Neural progenitor cell (in vitro differentiated cells): ENCODE data around the gene FHIP2A. TPM values are rescaled to one million over a fixed set of nuclear protein-coding genes. Genes with fewer than 3 reads are reported as not detected.

Experiments used
- DNase-seq: peaks from one replicate; pipeline ENCODE4 v3.0.0-alpha.2; 2016; ENCODE audit warnings: low spot score
- H2AFZ ChIP-seq: fragments of 200-600 bp; sonication (generic); replicated peaks from 2 replicates; pipeline ENCODE4 v1.6.1; 2016; ENCODE audit warnings: antibody characterized with exemption
- H3F3A ChIP-seq: fragments of 200-600 bp; sonication (generic); 2 replicates; pipeline ENCODE4 v1.6.1; 2016; ENCODE audit warnings: antibody characterized with exemption, low read depth
- H3K27ac ChIP-seq: fragments of 200-600 bp; sonication (generic); 2 replicates; pipeline ENCODE4 v1.5.1; 2016; ENCODE audit warnings: mild to moderate bottlenecking
- H3K27me3 ChIP-seq: fragments of 200-600 bp; sonication (generic); 2 replicates; pipeline ENCODE4 v1.6.1; 2016; ENCODE audit warnings: mild to moderate bottlenecking, moderate library complexity
- H3K36me3 ChIP-seq: fragments of 200-600 bp; sonication (generic); 2 replicates; pipeline ENCODE4 v1.5.1; 2016
- H3K4me1 ChIP-seq: fragments of 200-600 bp; sonication (generic); 2 replicates; pipeline ENCODE4 v1.6.1; 2016; ENCODE audit warnings: mixed run types
- H3K4me2 ChIP-seq: fragments of 200-600 bp; sonication (generic); 2 replicates; pipeline ENCODE4 v1.6.1; 2016
- H3K4me3 ChIP-seq: fragments of 200-600 bp; sonication (generic); 2 replicates; pipeline ENCODE4 v1.5.1; 2016
- H3K79me2 ChIP-seq: fragments of 200-600 bp; sonication (generic); 2 replicates; pipeline ENCODE4 v1.6.1; 2016; ENCODE audit warnings: low read depth
- H3K9ac ChIP-seq: fragments of 200-600 bp; sonication (generic); 2 replicates; pipeline ENCODE4 v1.6.1; 2016
- H3K9me3 ChIP-seq: fragments of 200-600 bp; sonication (generic); 2 replicates; pipeline ENCODE4 v1.5.1; 2016; ENCODE audit warnings: low read depth
- H4K20me1 ChIP-seq: fragments of 200-600 bp; sonication (generic); 2 replicates; pipeline ENCODE4 v1.6.1; 2016; ENCODE audit warnings: low read depth
- H3K27ac Mint-ChIP-seq: 3 replicates; pipeline ENCODE4 v1.8.0; 2021; ENCODE audit warnings: mixed read lengths
- H3K27me3 Mint-ChIP-seq: 2 replicates; pipeline ENCODE4 v1.8.0; 2022; ENCODE audit warnings: low read depth, mild to moderate bottlenecking, inconsistent platforms, moderate library complexity, mixed read lengths; ENCODE audit not compliant: insufficient read depth
- H3K36me3 Mint-ChIP-seq: 3 replicates; pipeline ENCODE4 v1.8.0; 2021; ENCODE audit warnings: mixed read lengths
- H3K4me1 Mint-ChIP-seq: 3 replicates; pipeline ENCODE4 v1.8.0; 2021; ENCODE audit warnings: mixed read lengths
- H3K4me3 Mint-ChIP-seq: 3 replicates; pipeline ENCODE4 v1.8.0; 2021; ENCODE audit warnings: mild to moderate bottlenecking, moderate library complexity, mixed read lengths
- H3K9me3 Mint-ChIP-seq: 3 replicates; pipeline ENCODE4 v1.8.0; 2020; ENCODE audit warnings: mixed read lengths
- CTCF ChIP-seq: fragments of 200-600 bp; sonication (generic); IDR thresholded peaks from 2 replicates; pipeline ENCODE4 v1.5.1; 2017; ENCODE audit warnings: antibody characterized with exemption, mild to moderate bottlenecking
- EZH2 ChIP-seq: fragments of 200-600 bp; sonication (generic); IDR thresholded peaks from 2 replicates; pipeline ENCODE4 v1.6.1; 2017; ENCODE audit warnings: antibody characterized with exemption, mild to moderate bottlenecking, moderate library complexity
- EZH2phosphoT487 ChIP-seq: fragments of 200-600 bp; sonication (generic); IDR thresholded peaks from 2 replicates; pipeline ENCODE4 v1.6.1; 2017; ENCODE audit warnings: antibody characterized with exemption
- total RNA-seq: library from RNA; depleted of rRNA; stranded (reverse); fragments of >200 nt; gene quantifications from 2 replicates; pipeline ENCODE4 v1.2.3, GENCODE V29; 2015; ENCODE audit warnings: low replicate concordance

FHIP2A gene
- total RNA-seq, 1 donor from 2014 or later, result 28.2 TPM

DNA sequence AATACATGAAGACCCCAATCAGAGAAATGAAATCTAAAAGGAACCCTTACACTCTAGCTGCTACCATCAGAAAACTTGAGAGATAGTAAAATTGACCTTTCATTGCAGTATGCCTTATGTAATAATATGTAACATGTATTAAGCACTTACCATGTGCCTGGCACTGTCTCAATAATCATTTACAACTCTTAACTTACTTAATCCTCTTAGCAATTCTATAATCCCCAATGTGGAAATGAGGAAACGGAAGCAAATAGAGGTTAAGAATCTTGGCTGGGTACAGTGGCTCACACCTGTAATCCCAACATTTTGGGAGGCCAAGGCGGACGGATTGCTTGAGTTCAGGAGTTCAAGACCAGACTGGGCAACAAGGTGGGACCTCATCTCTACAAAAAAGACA is 29.8 kb upstream of the FHIP2A start:
- TF ChIP-seq EZH2 (no peak), EZH2phosphoT487 (no peak), CTCF (no peak)
- no peak overlapping the region for H3K4me3 Mint-ChIP-seq
- no peaks in the 10 kb centered on the region for H3K9me3 Mint-ChIP-seq
- peaks cover 4% of the 10 kb centered on the region for H3K27me3 Mint-ChIP-seq
- H3K27ac Mint-ChIP-seq, result no peak overlapping the region
- Histone ChIP-seq H2AFZ (no peak overlapping the region), H3F3A (no peaks in the 10 kb centered on the region), H3K4me2 (no peak overlapping the region), H3K9me3 (no peaks in the 10 kb centered on the region), H3K4me3 (no peak overlapping the region), H3K4me1 (no peaks in the 10 kb centered on the region), H3K27me3 (no peaks in the 10 kb centered on the region), H3K9ac (no peak overlapping the region), H4K20me1 (no peaks in the 10 kb centered on the region), H3K79me2 (no peaks in the 10 kb centered on the region), H3K27ac (no peak overlapping the region), H3K36me3 (no peaks in the 10 kb centered on the region)
- no peaks in the 10 kb centered on the region for H3K36me3 Mint-ChIP-seq
- DNase-seq, result no peak
- H3K4me1 Mint-ChIP-seq, result no peaks in the 10 kb centered on the region

GRCh38 chr10:114795039-114795438 is 26.5 kb upstream of the FHIP2A start:
- Histone ChIP-seq H3F3A (no peaks in the 10 kb centered on the region), H3K9ac (no peak overlapping the region), H3K4me2 (no peak overlapping the region), H3K27me3 (no peaks in the 10 kb centered on the region), H3K9me3 (no peaks in the 10 kb centered on the region), H3K27ac (no peak overlapping the region), H3K4me1 (no peaks in the 10 kb centered on the region), H3K79me2 (no peaks in the 10 kb centered on the region), H3K4me3 (no peak overlapping the region), H3K36me3 (no peaks in the 10 kb centered on the region), H4K20me1 (no peaks in the 10 kb centered on the region), H2AFZ (no peak overlapping the region)
- H3K9me3 Mint-ChIP-seq, result no peaks in the 10 kb centered on the region
- no peak for TF ChIP-seq CTCF
- no peak for TF ChIP-seq EZH2phosphoT487
- no peak for TF ChIP-seq EZH2
- no peak for DNase-seq
- no peaks in the 10 kb centered on the region for H3K36me3 Mint-ChIP-seq
- no peak overlapping the region for H3K4me3 Mint-ChIP-seq
- H3K27ac Mint-ChIP-seq, result no peak overlapping the region
- H3K27me3 Mint-ChIP-seq, result peaks cover 2% of the 10 kb centered on the region
- no peaks in the 10 kb centered on the region for H3K4me1 Mint-ChIP-seq

DNA sequence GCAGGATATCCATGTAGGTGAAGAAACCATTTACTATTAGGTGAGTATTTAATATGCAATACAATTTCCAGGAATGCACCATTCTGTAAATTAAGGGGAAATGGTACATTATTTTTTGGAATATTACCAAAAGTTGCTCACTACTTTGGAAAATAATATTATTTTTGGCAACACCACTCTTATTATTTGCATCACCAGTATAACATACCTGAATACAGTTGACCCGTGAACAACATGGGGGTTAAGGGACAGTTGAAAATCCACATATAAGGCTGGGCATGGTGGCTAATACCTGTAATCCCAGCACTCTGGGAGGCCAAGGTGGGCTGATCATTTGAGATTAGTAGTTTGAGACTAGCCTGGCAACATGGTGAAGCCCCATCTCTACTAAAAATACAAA is 21.2 kb upstream of the FHIP2A start:
- no peak overlapping the region for H3K4me3 Mint-ChIP-seq
- Histone ChIP-seq H3K79me2 (no peaks in the 10 kb centered on the region), H4K20me1 (no peaks in the 10 kb centered on the region), H3F3A (no peaks in the 10 kb centered on the region), H3K4me1 (no peaks in the 10 kb centered on the region), H3K4me2 (no peak overlapping the region), H3K27me3 (no peaks in the 10 kb centered on the region), H3K27ac (no peak overlapping the region), H3K9me3 (no peaks in the 10 kb centered on the region), H3K9ac (no peak overlapping the region), H3K36me3 (no peaks in the 10 kb centered on the region), H2AFZ (no peak overlapping the region), H3K4me3 (no peak overlapping the region)
- no peaks in the 10 kb centered on the region for H3K9me3 Mint-ChIP-seq
- H3K36me3 Mint-ChIP-seq, result no peaks in the 10 kb centered on the region
- no peak for TF ChIP-seq CTCF
- TF ChIP-seq EZH2, result no peak
- DNase-seq, result no peak
- no peak overlapping the region for H3K27ac Mint-ChIP-seq
- H3K27me3 Mint-ChIP-seq, result peaks cover 2% of the 10 kb centered on the region
- H3K4me1 Mint-ChIP-seq, result no peaks in the 10 kb centered on the region

GRCh38 chr10:114801411-114801813 is 20.2 kb upstream of the FHIP2A start:
- Histone ChIP-seq H3K36me3 (no peaks in the 10 kb centered on the region), H3K4me3 (no peak overlapping the region), H3K79me2 (no peaks in the 10 kb centered on the region), H3K9ac (no peak overlapping the region), H3K27ac (no peak overlapping the region), H4K20me1 (no peaks in the 10 kb centered on the region), H3F3A (no peaks in the 10 kb centered on the region), H3K4me2 (no peak overlapping the region), H3K9me3 (no peaks in the 10 kb centered on the region), H2AFZ (no peak overlapping the region), H3K27me3 (no peaks in the 10 kb centered on the region), H3K4me1 (no peaks in the 10 kb centered on the region)
- no peaks in the 10 kb centered on the region for H3K9me3 Mint-ChIP-seq
- no peak overlapping the region for H3K4me3 Mint-ChIP-seq
- peaks cover 2% of the 10 kb centered on the region for H3K27me3 Mint-ChIP-seq
- H3K4me1 Mint-ChIP-seq, result no peaks in the 10 kb centered on the region
- no peaks in the 10 kb centered on the region for H3K36me3 Mint-ChIP-seq
- TF ChIP-seq CTCF (no peak), EZH2 (no peak), EZH2phosphoT487 (no peak)
- no peak overlapping the region for H3K27ac Mint-ChIP-seq
- DNase-seq, result no peak
